KOPT-K1 (cell line): ENCODE measurements around the gene JAG1.

Experiments
- H3K27ac ChIP-seq: fragments of 200-600 bp; sonication (generic); 2 replicates; pipeline ENCODE4 v1.5.1; 2016; ENCODE audit warnings: antibody characterized with exemption, mild to moderate bottlenecking, low read depth, low read length; ENCODE audit not compliant: poor library complexity, severe bottlenecking
- H3K36me3 ChIP-seq: fragments of 200-600 bp; sonication (generic); 2 replicates; pipeline ENCODE4 v1.5.1; 2017; ENCODE audit warnings: antibody characterized with exemption, mild to moderate bottlenecking, low read length, moderate library complexity; ENCODE audit not compliant: insufficient read depth
- H3K9me3 ChIP-seq: fragments of 200-600 bp; sonication (generic); 2 replicates; pipeline ENCODE4 v1.5.1; 2017; ENCODE audit warnings: antibody characterized with exemption, low read length, mild to moderate bottlenecking; ENCODE audit not compliant: insufficient read depth, poor library complexity, severe bottlenecking

JAG1 gene

GRCh38 chr20:10645205-10645570, 28.6 kb downstream of the JAG1 start:
- H3K27ac ChIP-seq, result no peak overlapping the region
- H3K9me3 ChIP-seq, result no peaks in the 10 kb centered on the region
- H3K36me3 ChIP-seq, result no peaks in the 10 kb centered on the region

GRCh38 chr20:10644458-10645204, 29.2 kb downstream of the JAG1 start:
- Histone ChIP-seq H3K9me3 (no peaks in the 10 kb centered on the region), H3K27ac (no peak overlapping the region), H3K36me3 (no peaks in the 10 kb centered on the region)

GRCh38 chr20:10643560-10643873, 30.3 kb downstream of the JAG1 start:
- no peak overlapping the region for H3K27ac ChIP-seq
- H3K9me3 ChIP-seq, result no peaks in the 10 kb centered on the region
- H3K36me3 ChIP-seq, result no peaks in the 10 kb centered on the region

GRCh38 chr20:10642856-10643559, 30.8 kb downstream of the JAG1 start:
- no peaks in the 10 kb centered on the region for H3K36me3 ChIP-seq
- no peak overlapping the region for H3K27ac ChIP-seq
- H3K9me3 ChIP-seq, result no peaks in the 10 kb centered on the region

- no peaks in the 10 kb centered on the region for H3K36me3 ChIP-seq
- no peak overlapping the region for H3K27ac ChIP-seq
- H3K9me3 ChIP-seq, result no peaks in the 10 kb centered on the region
Measured at GRCh38 chr20:10641893-10642292, 31.9 kb downstream of the JAG1 start.

GRCh38 chr20:10641467-10641866, 32.3 kb downstream of the JAG1 start:
- Histone ChIP-seq H3K36me3 (no peaks in the 10 kb centered on the region), H3K27ac (no peak overlapping the region)

GRCh38 chr20:10640897-10641296, 32.9 kb downstream of the JAG1 start:
- Histone ChIP-seq H3K9me3 (no peaks in the 10 kb centered on the region), H3K27ac (no peak overlapping the region), H3K36me3 (no peaks in the 10 kb centered on the region)

More at GRCh38 chr20:10641467-10641866, 32.3 kb downstream of the JAG1 start:
- H3K9me3 ChIP-seq, result no peaks in the 10 kb centered on the region

- H3K27ac ChIP-seq, result no peak overlapping the region
Measured at GRCh38 chr20:10639737-10640556, 33.9 kb downstream of the JAG1 start.

GRCh38 chr20:10639077-10639736, 34.6 kb downstream of the JAG1 start:
- Histone ChIP-seq H3K27ac (no peak overlapping the region), H3K36me3 (no peaks in the 10 kb centered on the region), H3K9me3 (no peaks in the 10 kb centered on the region)

More at GRCh38 chr20:10639737-10640556, 33.9 kb downstream of the JAG1 start:
- Histone ChIP-seq H3K36me3 (no peaks in the 10 kb centered on the region), H3K9me3 (no peaks in the 10 kb centered on the region)

- H3K36me3 ChIP-seq, result no peaks in the 10 kb centered on the region
- no peak overlapping the region for H3K27ac ChIP-seq
- no peaks in the 10 kb centered on the region for H3K9me3 ChIP-seq
Measured at GRCh38 chr20:10637563-10637962, 36.2 kb downstream of the JAG1 start.

- no peaks in the 10 kb centered on the region for H3K9me3 ChIP-seq
- H3K36me3 ChIP-seq, result no peaks in the 10 kb centered on the region
Measured at GRCh38 chr20:10637031-10637559, 36.7 kb downstream of the JAG1 start.

GRCh38 chr20:10636326-10636818, 37.4 kb downstream of the JAG1 start:
- no peaks in the 10 kb centered on the region for H3K9me3 ChIP-seq
- H3K27ac ChIP-seq, result no peak overlapping the region
- H3K36me3 ChIP-seq, result no peaks in the 10 kb centered on the region

More at GRCh38 chr20:10637031-10637559, 36.7 kb downstream of the JAG1 start:
- H3K27ac ChIP-seq, result no peak overlapping the region

- Histone ChIP-seq H3K27ac (no peak overlapping the region), H3K36me3 (no peaks in the 10 kb centered on the region), H3K9me3 (no peaks in the 10 kb centered on the region)
Measured at GRCh38 chr20:10635476-10636208, 38.2 kb downstream of the JAG1 start.
